GM19023 (cell line): ENCODE measurements around the gene JPH2.

ENCODE experiments used
- ATAC-seq: cut with Tn5 transposase; IDR thresholded peaks from one replicate; pipeline ENCODE4 v1.9.1; 2021; ENCODE audit warnings: mild to moderate bottlenecking, moderate library complexity; ENCODE audit not compliant: unreplicated experiment

JPH2 gene

GRCh38 chr20:44065401-44066340 lies 121.3 kb downstream of the JPH2 start:
- no peak for ATAC-seq

- ATAC-seq, result no peak
Observed at GRCh38 chr20:44064501-44065400, 122.2 kb downstream of the JPH2 start.
